ENCODE measurements around the gene STK24. TPM values are rescaled to one million over a fixed set of nuclear protein-coding genes. Genes with fewer than 3 reads are reported as not detected.

Gene STK24
- total RNA-seq, 2 donors from 2014 or later: 55.8 to 63.2 TPM

DNA sequence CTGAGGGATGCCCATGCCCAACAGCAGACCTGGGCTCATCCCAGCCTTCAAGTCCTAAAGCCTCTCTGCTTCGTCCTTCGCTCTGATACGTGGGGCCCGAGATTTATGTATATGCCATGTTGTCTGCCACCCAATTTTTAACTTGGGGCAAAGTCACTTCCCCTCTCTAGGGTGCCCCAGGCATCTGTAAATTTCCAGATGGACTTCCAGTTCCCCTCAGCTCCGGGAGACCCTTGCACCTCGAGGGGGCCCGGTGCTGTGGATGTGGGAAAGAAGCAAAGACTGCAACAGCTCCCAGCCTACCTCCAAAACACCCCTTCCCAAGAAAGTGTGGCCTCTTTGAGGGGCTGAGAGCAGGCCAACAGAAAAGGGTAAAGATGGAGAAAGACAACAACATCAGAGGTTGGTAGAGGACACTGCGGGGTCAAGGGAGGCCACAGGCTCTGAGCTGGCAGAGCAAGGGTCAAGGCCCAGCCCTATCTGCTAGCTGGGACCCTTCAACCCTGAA is 97.4 kb downstream of the STK24 start:
- Histone ChIP-seq H3K27ac (peak overlapping the region in 1 of 2 donors; percentile 37), H3K9me3 (no peaks in the 10 kb centered on the region), H3K4me1 (peaks cover 0 to 85% of the 10 kb centered on the region in 2 donors), H3K27me3 (no peaks in the 10 kb centered on the region), H3K4me3 (no peak overlapping the region), H3K36me3 (peaks cover 5% of the 10 kb centered on the region)
- no peak for DNase-seq (ENCODE audit: low spot score)
- TF ChIP-seq, protein P1, sequence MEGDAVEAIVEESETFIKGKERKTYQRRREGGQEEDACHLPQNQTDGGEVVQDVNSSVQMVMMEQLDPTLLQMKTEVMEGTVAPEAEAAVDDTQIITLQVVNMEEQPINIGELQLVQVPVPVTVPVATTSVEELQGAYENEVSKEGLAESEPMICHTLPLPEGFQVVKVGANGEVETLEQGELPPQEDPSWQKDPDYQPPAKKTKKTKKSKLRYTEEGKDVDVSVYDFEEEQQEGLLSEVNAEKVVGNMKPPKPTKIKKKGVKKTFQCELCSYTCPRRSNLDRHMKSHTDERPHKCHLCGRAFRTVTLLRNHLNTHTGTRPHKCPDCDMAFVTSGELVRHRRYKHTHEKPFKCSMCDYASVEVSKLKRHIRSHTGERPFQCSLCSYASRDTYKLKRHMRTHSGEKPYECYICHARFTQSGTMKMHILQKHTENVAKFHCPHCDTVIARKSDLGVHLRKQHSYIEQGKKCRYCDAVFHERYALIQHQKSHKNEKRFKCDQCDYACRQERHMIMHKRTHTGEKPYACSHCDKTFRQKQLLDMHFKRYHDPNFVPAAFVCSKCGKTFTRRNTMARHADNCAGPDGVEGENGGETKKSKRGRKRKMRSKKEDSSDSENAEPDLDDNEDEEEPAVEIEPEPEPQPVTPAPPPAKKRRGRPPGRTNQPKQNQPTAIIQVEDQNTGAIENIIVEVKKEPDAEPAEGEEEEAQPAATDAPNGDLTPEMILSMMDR (IDR thresholded peaks at IDR 0.05): no peak

DNA sequence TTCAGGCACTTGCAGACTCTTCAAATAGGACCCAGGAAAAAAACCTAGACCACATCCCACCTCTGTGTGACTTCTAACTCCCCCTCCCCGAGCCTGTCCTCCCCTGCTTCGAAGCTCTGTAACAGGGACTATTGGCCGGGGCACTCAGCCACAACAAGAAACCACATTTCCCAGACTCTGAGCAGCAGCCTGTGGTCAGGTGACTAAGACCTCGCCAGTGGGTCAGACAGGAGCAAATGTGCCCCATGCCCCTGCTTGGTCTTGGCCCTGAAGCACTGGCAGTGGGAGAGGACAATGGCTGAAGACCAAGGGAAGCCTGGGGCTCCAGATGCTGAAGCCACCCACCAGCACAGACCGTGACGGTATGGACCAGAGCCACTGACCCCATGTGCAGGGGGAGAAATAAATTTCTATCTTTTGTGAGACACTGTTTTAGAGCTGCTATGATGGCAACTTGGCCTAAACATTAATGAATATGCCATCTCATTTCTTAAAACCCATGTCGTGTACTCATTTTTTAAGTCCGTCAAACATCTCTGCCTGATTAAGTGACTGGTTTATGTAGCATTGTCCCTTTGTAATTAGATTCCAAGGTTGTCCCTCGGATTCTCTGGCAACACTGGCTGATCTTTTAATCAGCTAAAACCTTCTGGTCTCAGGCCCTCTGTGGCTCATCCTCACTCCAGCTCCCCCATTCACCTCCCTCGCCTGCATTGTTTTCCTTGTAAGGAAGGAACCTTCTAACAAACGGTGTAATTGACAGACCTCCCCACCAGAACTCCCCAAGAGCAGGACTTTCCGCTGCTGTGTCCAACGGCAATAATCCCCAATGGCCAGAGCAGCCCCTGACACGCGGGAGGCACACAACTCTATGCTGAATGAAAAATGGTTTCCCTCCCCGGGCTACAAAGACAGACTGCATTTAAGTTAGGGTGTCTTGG is 98.4 kb downstream of the STK24 start:
- TF ChIP-seq, protein P1 (IDR thresholded peaks at IDR 0.05): no peak
- Histone ChIP-seq H3K27ac (peak overlapping the region in 1 of 2 donors; percentile 38), H3K36me3 (peaks cover 10% of the 10 kb centered on the region), H3K27me3 (no peaks in the 10 kb centered on the region), H3K4me1 (peaks cover 0 to 79% of the 10 kb centered on the region in 2 donors), H3K4me3 (no peak overlapping the region), H3K9me3 (no peaks in the 10 kb centered on the region)
- no peak for DNase-seq (ENCODE audit: low spot score)

DNA sequence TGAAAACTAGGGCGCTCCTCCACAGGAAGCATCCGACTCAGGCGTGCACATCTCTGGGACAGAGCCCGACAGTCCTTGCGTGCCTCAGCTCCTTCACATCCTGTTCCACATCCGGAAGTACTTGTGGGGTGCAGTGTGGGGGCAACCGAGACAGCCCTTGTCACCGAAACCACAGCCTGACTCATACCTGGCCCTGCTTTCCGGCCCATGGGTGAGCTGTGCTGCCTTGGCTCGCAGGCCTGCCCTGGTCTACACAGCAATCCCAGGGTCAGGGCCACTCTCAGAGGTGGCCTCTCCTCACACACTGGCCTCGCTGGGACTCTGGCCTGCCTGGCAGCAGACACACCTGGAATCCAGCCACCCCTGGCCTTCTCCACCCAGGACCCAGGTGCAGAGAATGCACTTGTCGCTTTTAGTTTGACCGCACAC is 100.4 kb downstream of the STK24 start:
- no peak overlapping the region for H3K4me3 ChIP-seq
- H3K4me1 ChIP-seq: peaks cover 0 to 72% of the 10 kb centered on the region in 2 donors
- DNase-seq (ENCODE audit: low spot score): peak; percentile 77
- no peaks in the 10 kb centered on the region for H3K9me3 ChIP-seq
- H3K36me3 ChIP-seq: peaks cover 10% of the 10 kb centered on the region
- no peaks in the 10 kb centered on the region for H3K27me3 ChIP-seq
- peak overlapping the region; percentile 7 to 12 for H3K27ac ChIP-seq
- TF ChIP-seq, protein P1 (IDR thresholded peaks at IDR 0.05): no peak

DNA sequence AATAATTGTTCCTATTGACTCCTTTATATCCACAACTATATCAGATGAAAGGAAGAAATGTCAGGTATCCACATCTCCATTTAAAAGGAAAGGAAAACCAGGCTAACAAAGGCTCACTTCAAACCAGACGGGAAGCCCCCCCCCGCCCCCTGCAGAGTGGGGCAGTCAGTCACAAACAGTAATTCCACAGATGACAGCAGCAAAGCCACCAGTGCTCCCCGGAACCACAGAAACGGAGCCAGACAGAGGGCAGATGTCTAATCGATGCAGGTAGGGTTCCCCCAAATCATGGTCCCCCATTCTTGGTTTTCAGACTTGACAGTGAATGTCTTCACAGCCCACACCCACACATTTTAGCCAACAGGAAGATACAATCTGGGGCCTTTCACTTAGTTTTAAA is 100.8 kb downstream of the STK24 start:
- no peak overlapping the region for H3K4me3 ChIP-seq
- no peaks in the 10 kb centered on the region for H3K9me3 ChIP-seq
- no peaks in the 10 kb centered on the region for H3K27me3 ChIP-seq
- DNase-seq (ENCODE audit: low spot score): no peak
- H3K4me1 ChIP-seq: peaks cover 0 to 70% of the 10 kb centered on the region in 2 donors
- H3K27ac ChIP-seq: peak overlapping the region; percentile 7 to 12
- H3K36me3 ChIP-seq: peaks cover 10% of the 10 kb centered on the region
- TF ChIP-seq, protein P1 (IDR thresholded peaks at IDR 0.05): no peak

DNA sequence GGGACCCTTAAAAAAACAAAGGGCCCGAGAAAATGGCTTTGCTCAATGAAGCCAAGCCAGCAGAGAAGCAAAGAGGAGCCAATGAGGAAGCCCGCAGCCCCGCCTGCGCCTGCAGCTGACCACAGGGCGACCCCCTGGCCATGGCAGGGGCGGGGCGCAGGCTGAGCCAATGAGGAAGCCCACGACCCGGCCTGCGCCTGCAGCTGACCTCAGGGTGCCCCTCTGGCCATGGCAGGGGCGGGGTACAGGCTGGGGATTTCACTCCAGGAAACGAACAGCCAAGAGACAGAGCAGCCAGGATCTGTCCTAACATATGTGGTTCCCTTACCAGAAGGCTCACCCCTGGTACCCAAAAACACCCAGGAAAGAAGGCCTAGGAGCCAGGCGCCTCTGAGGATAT is 101.4 kb downstream of the STK24 start:
- no peak for DNase-seq (ENCODE audit: low spot score)
- no peak overlapping the region for H3K27ac ChIP-seq
- TF ChIP-seq, protein P1 (IDR thresholded peaks at IDR 0.05): no peak
- H3K36me3 ChIP-seq: peaks cover 10% of the 10 kb centered on the region
- no peak overlapping the region for H3K4me3 ChIP-seq
- no peaks in the 10 kb centered on the region for H3K27me3 ChIP-seq
- peaks cover 0 to 66% of the 10 kb centered on the region in 2 donors for H3K4me1 ChIP-seq
- H3K9me3 ChIP-seq: no peaks in the 10 kb centered on the region

All from right atrium auricular region (tissue), 2 donors.